Panc1 (cell line): ENCODE results near the gene CDH26. TPM values are rescaled to one million over a fixed set of nuclear protein-coding genes. Genes with fewer than 3 reads are reported as not detected.

Experiments
- ATAC-seq: fragments of 200-7000 bp; cut with Tn5 transposase; 2 replicates; pipeline ENCODE4 v1.9.1; 2020; ENCODE audit warnings: mild to moderate bottlenecking, moderate library complexity
- BruUV-seq: library from RNA; stranded (reverse); fragments of 400-500 nt; replicated peaks from 2 replicates; lab custom pipeline; 2021; lab: Mats Ljungman, UMichigan
- CTCF ChIA-PET: fragments of 300-600 bp; sonication (Branson Sonifier 250); formaldehyde crosslinking; loops from one replicate; lab custom pipeline; 2022; ENCODE audit warnings: antibody characterized with exemption; lab: Charles Lee
- POLR2A ChIA-PET: fragments of 300-600 bp; sonication (Branson Sonifier 250); formaldehyde crosslinking; loops from one replicate; lab custom pipeline; 2022; ENCODE audit warnings: antibody characterized with exemption; lab: Charles Lee
- DNase-seq: peaks from one replicate; pipeline ENCODE4 v3.0.0-alpha.2; 2010; ENCODE audit warnings: low read depth, low spot score
- H3K27ac ChIP-seq: 2 replicates; pipeline ENCODE4 v1.5.1; 2011; ENCODE audit warnings: mild to moderate bottlenecking, low read length, inconsistent platforms
- H3K27me3 ChIP-seq: fragments of 200-500 bp; sonication (Bioruptor generic); 2 replicates; pipeline ENCODE4 v1.6.0; 2014; ENCODE audit warnings: low read length, inconsistent platforms; ENCODE audit not compliant: control insufficient read depth, insufficient read depth
- H3K36me3 ChIP-seq: fragments of 200-500 bp; sonication (Bioruptor generic); 2 replicates; pipeline ENCODE4 v1.5.1; 2014; ENCODE audit warnings: inconsistent platforms, mild to moderate bottlenecking, low read length, moderate library complexity; ENCODE audit not compliant: control insufficient read depth, insufficient read depth
- H3K4me1 ChIP-seq: 2 replicates; pipeline ENCODE4 v1.5.1; 2011; ENCODE audit warnings: inconsistent platforms, mild to moderate bottlenecking, low read length, moderate library complexity; ENCODE audit not compliant: control insufficient read depth, insufficient read depth
- H3K4me3 ChIP-seq, 2 experiments: 2 replicates each; pipeline ENCODE4 v1.5.1; 2011 to 2012; ENCODE audit warnings: low read depth in 2 of 2, low read length in 2 of 2, mild to moderate bottlenecking in 2 of 2, inconsistent platforms in 1 of 2, moderate library complexity in 1 of 2
- H3K9me3 ChIP-seq: fragments of 200-500 bp; sonication (Bioruptor generic); 2 replicates; pipeline ENCODE4 v1.5.1; 2014; ENCODE audit warnings: low read depth, mild to moderate bottlenecking, inconsistent platforms, low read length, moderate library complexity; ENCODE audit not compliant: control insufficient read depth, insufficient read depth
- POLR2AphosphoS5 ChIP-seq: IDR thresholded peaks from 2 replicates; pipeline ENCODE4 v1.6.1; 2012; ENCODE audit warnings: mild to moderate bottlenecking, low read depth, low read length, moderate library complexity
- SIN3A ChIP-seq: IDR thresholded peaks from 2 replicates; pipeline ENCODE4 v1.6.1; 2012; ENCODE audit warnings: low read depth, mild to moderate bottlenecking, low read length, moderate library complexity, borderline replicate concordance; ENCODE audit not compliant: insufficient read depth
- TCF7L2 ChIP-seq: IDR thresholded peaks from 2 replicates; pipeline ENCODE4 v1.6.1; 2011; ENCODE audit warnings: mild to moderate bottlenecking, low read depth, low read length, inconsistent platforms
- in situ Hi-C: cut with HindIII; loops from 2 replicates; pipeline ENCODE4 v1.10.0; 2016; ENCODE audit warnings: low sequenced_read_pairs, low pct_unique_long_range_greater_than_20kb
- intact Hi-C: fragments of 100-400 bp; cut with micrococcal nuclease; formaldehyde crosslinking; loops from one replicate; pipeline ENCODE4 v1.10.0; 2022; ENCODE audit not compliant: unreplicated experiment
- total RNA-seq: library from RNA; stranded (reverse); gene quantifications from one replicate; pipeline ENCODE4 v1.2.1, GENCODE V29; 2021; ENCODE audit not compliant: unreplicated experiment
- TF ChIP-seq, protein P1 (sequence below): fragments of 450-650 bp; IDR thresholded peaks from 2 replicates; pipeline ENCODE4 v1.5.1; 2017; ENCODE audit warnings: mild to moderate bottlenecking
- TF ChIP-seq, protein P2 (sequence below), 2 experiments: IDR thresholded peaks; 2 replicates each; pipeline ENCODE4 v1.6.1; 2011 to 2012; ENCODE audit warnings: low read depth in 2 of 2, control low read depth in 1 of 2, low read length in 1 of 2, mild to moderate bottlenecking in 1 of 2, moderate library complexity in 1 of 2; ENCODE audit not compliant: insufficient read depth in 1 of 2

Gene CDH26
- total RNA-seq, 1 experiment from 2014 or later = 0.46 TPM

DNA sequence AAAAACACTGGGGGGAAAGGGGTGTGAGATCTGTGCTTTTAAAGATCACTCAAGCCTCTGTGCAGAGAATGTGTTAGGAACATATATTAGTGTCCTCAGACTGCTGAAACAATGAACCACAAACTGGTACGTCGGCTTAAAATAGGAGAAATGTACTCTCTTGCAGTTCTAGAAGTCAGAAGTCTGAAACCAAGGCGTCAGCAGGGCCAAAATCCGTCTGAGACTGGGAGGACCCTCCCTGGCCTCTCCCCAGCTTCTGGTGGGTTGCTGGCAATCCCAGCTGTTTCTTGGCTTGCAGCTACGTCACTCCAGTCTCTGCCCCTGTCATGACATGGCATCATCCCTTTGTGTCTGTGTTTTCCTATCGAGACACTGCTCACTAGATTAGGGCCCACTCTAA lies 3.9 kb downstream of the CDH26 start:
- BruUV-seq = no TSS peak
- POLR2A ChIA-PET = no interaction called here

DNA sequence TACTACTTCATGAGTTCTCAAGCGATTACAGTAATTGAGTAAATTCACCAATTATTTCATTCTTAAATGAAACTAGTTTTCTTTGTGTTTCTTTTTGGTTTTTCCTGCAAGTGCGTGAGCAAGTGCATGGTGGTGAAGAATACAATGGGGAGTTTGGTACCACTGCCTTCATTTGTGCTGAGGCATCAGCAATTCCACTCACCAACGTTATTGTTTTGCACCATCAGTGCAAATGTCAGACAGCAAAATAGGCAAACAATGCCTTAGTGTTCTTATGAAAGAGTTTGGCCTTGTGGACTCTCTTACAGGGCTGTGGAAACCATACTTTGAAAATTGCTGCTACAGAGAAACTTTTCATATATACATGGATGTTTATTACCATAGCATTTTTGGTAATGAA lies 8.2 kb downstream of the CDH26 start:
- H3K4me1 ChIP-seq = no peaks in the 10 kb centered on the region
- CTCF ChIA-PET = no interaction called here

More for the DNA sequence above, 3.9 kb downstream of the CDH26 start:
- no peaks in the 10 kb centered on the region for H3K36me3 ChIP-seq
- TF ChIP-seq POLR2AphosphoS5 = no peak
- no peak for TF ChIP-seq SIN3A
- TF ChIP-seq, protein P1, sequence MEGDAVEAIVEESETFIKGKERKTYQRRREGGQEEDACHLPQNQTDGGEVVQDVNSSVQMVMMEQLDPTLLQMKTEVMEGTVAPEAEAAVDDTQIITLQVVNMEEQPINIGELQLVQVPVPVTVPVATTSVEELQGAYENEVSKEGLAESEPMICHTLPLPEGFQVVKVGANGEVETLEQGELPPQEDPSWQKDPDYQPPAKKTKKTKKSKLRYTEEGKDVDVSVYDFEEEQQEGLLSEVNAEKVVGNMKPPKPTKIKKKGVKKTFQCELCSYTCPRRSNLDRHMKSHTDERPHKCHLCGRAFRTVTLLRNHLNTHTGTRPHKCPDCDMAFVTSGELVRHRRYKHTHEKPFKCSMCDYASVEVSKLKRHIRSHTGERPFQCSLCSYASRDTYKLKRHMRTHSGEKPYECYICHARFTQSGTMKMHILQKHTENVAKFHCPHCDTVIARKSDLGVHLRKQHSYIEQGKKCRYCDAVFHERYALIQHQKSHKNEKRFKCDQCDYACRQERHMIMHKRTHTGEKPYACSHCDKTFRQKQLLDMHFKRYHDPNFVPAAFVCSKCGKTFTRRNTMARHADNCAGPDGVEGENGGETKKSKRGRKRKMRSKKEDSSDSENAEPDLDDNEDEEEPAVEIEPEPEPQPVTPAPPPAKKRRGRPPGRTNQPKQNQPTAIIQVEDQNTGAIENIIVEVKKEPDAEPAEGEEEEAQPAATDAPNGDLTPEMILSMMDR = no peak
- TF ChIP-seq, protein P2, sequence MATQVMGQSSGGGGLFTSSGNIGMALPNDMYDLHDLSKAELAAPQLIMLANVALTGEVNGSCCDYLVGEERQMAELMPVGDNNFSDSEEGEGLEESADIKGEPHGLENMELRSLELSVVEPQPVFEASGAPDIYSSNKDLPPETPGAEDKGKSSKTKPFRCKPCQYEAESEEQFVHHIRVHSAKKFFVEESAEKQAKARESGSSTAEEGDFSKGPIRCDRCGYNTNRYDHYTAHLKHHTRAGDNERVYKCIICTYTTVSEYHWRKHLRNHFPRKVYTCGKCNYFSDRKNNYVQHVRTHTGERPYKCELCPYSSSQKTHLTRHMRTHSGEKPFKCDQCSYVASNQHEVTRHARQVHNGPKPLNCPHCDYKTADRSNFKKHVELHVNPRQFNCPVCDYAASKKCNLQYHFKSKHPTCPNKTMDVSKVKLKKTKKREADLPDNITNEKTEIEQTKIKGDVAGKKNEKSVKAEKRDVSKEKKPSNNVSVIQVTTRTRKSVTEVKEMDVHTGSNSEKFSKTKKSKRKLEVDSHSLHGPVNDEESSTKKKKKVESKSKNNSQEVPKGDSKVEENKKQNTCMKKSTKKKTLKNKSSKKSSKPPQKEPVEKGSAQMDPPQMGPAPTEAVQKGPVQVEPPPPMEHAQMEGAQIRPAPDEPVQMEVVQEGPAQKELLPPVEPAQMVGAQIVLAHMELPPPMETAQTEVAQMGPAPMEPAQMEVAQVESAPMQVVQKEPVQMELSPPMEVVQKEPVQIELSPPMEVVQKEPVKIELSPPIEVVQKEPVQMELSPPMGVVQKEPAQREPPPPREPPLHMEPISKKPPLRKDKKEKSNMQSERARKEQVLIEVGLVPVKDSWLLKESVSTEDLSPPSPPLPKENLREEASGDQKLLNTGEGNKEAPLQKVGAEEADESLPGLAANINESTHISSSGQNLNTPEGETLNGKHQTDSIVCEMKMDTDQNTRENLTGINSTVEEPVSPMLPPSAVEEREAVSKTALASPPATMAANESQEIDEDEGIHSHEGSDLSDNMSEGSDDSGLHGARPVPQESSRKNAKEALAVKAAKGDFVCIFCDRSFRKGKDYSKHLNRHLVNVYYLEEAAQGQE (IDR thresholded peaks at IDR 0.05; ENCODE audit: insufficient read depth in 1 of 2, low read depth in 2 of 2, low read length in 1 of 2) = no peak
- no peak for TF ChIP-seq TCF7L2
- in situ Hi-C loops = no loop called here
- no peak overlapping the region for H3K27ac ChIP-seq
- ATAC-seq (no peak), DNase-seq (no peak)
- no peaks in the 10 kb centered on the region for H3K9me3 ChIP-seq
- intact Hi-C loops = no loop called here
- H3K27me3 ChIP-seq = no peaks in the 10 kb centered on the region
- no peak overlapping the region for H3K4me3 ChIP-seq
- CTCF ChIA-PET = no interaction called here
- no peaks in the 10 kb centered on the region for H3K4me1 ChIP-seq

More for the DNA sequence above, 8.2 kb downstream of the CDH26 start:
- Histone ChIP-seq H3K9me3 (no peaks in the 10 kb centered on the region), H3K27ac (no peak overlapping the region), H3K27me3 (no peaks in the 10 kb centered on the region), H3K4me3 (no peak overlapping the region), H3K36me3 (no peaks in the 10 kb centered on the region)
- BruUV-seq = no TSS peak
- intact Hi-C loops (no loop called here), in situ Hi-C loops (no loop called here)
- TF ChIP-seq POLR2AphosphoS5 = no peak
- TF ChIP-seq, protein P1 = no peak
- TF ChIP-seq SIN3A = no peak
- TF ChIP-seq, protein P2 (IDR thresholded peaks at IDR 0.05; ENCODE audit: insufficient read depth in 1 of 2, low read depth in 2 of 2, low read length in 1 of 2) = no peak
- no peak for ATAC-seq
- DNase-seq = no peak
- POLR2A ChIA-PET = no interaction called here
